ENCODE results near the gene SH3GL3. TPM values are rescaled to one million over a fixed set of nuclear protein-coding genes. Genes with fewer than 3 reads are reported as not detected.

Gene SH3GL3
- total and polyA plus RNA-seq, 2 of the 4 experiments (the other 2 are of a cell fraction), result not detected

DNA sequence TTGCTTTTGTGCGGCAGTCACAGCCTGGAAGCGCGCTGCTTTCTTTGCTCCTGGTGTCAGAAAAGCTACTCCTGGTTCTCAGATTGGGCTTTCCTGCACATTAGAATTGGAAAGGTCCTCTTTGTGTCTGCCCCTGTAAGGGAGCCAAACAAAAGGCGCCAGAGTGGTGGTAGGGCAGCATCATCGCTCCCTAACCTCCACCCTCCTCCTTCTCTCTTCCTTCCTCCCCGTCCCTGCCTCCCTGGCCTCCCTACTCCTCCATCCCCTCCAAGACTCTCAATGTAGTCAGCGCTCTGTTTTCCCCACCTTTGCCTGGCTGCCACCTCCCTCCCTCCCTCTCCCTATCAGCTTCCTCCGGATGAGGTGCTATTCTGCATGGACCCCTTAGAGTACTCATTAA lies 65.3 kb downstream of the SH3GL3 start:
- Histone ChIP-seq H4K91ac (ENCODE audit: insufficient read depth, low read depth, low read length) (no peak overlapping the region), H3K23ac (ENCODE audit: low read depth, low read length) (no peak overlapping the region), H3K18ac (ENCODE audit: low read depth, low read length) (no peak overlapping the region), H3K4me3 (ENCODE audit: insufficient read depth, low read depth, low read length) (no peak overlapping the region), H3K9me3 (ENCODE audit: control insufficient read depth, insufficient read depth, low read length) (no peaks in the 10 kb centered on the region), H3K4me2 (ENCODE audit: low read depth, low read length) (no peak overlapping the region), H2BK5ac (ENCODE audit: low read depth, low read length, poor library complexity, severe bottlenecking) (no peak overlapping the region), H3K9ac (ENCODE audit: low read depth, low read length) (no peak overlapping the region), H4K5ac (ENCODE audit: low read depth, low read length) (no peak overlapping the region), H2BK20ac (ENCODE audit: low read depth, low read length) (no peak overlapping the region), H2BK120ac (ENCODE audit: low read depth, low read length) (no peak overlapping the region), H3K14ac (replicated peaks; ENCODE audit: low read depth, low read length) (no peak overlapping the region), H3K27me3 (ENCODE audit: control insufficient read depth, insufficient read depth, low read length) (no peaks in the 10 kb centered on the region), H4K20me1 (ENCODE audit: insufficient read depth, low read length) (no peaks in the 10 kb centered on the region), H4K8ac (ENCODE audit: low read depth in 2 of 2, low read length in 2 of 2) (no peak overlapping the region), H2AK9ac (replicated peaks; ENCODE audit: low read depth, low read length, poor library complexity) (no peak overlapping the region), H3K4ac (ENCODE audit: low read depth, low read length) (no peak overlapping the region), H3K9me1 (ENCODE audit: insufficient read depth, low read length) (no peaks in the 10 kb centered on the region), H2AK5ac (ENCODE audit: low read depth, low read length) (no peak overlapping the region), H3K79me1 (ENCODE audit: low read depth in 1 of 2, low read length in 2 of 2) (no peaks in the 10 kb centered on the region), H2AFZ (replicated peaks; ENCODE audit: low read length, poor library complexity) (no peak overlapping the region), H3K4me1 (ENCODE audit: control insufficient read depth, insufficient read depth, low read length) (no peaks in the 10 kb centered on the region), H3K56ac (ENCODE audit: extremely low read depth, insufficient read depth, low read length) (no peak overlapping the region), H3K27ac (ENCODE audit: insufficient read depth, low read length) (no peak overlapping the region), H2BK15ac (ENCODE audit: low read depth, low read length) (no peak overlapping the region), H3K36me3 (ENCODE audit: control insufficient read depth, insufficient read depth, low read length) (no peaks in the 10 kb centered on the region)
- ATAC-seq (ENCODE audit: low read depth) (no peak), DNase-seq (no peak)
- ChIA-PET POLR2A (ENCODE audit: unreplicated experiment) (no interaction called here), CTCF (no interaction called here)
- no CpG with 5 or more reads among the region's 8 CpGs for WGBS, 2 experiments (ENCODE audit: extremely low coverage in 2 of 2, insufficient read length in 1 of 2)
- TF ChIP-seq MXI1 (IDR thresholded peaks at IDR 0.05; ENCODE audit: borderline replicate concordance, low read depth, low read length), result no peak
- TF ChIP-seq SMC3 (IDR thresholded peaks at IDR 0.05; ENCODE audit: low read depth, low read length), result no peak
- TF ChIP-seq BHLHE40 (IDR thresholded peaks at IDR 0.05; ENCODE audit: low read depth, low read length), result no peak
- no peak for TF ChIP-seq NFE2L2 (IDR thresholded peaks at IDR 0.05; ENCODE audit: low read depth, low read length)
- no peak for TF ChIP-seq CEBPB (IDR thresholded peaks at IDR 0.05; ENCODE audit: low read depth, low read length)
- no peak for TF ChIP-seq MAFK (IDR thresholded peaks at IDR 0.05; ENCODE audit: low read depth, low read length)
- TF ChIP-seq, protein P1, sequence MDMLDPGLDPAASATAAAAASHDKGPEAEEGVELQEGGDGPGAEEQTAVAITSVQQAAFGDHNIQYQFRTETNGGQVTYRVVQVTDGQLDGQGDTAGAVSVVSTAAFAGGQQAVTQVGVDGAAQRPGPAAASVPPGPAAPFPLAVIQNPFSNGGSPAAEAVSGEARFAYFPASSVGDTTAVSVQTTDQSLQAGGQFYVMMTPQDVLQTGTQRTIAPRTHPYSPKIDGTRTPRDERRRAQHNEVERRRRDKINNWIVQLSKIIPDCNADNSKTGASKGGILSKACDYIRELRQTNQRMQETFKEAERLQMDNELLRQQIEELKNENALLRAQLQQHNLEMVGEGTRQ (IDR thresholded peaks at IDR 0.05; ENCODE audit: low read depth, low read length), result no peak
- no peak for TF ChIP-seq CHD1 (IDR thresholded peaks at IDR 0.05; ENCODE audit: low read depth, low read length)
- TF ChIP-seq FOS (IDR thresholded peaks at IDR 0.05; ENCODE audit: low read depth, low read length), result no peak
- no peak for TF ChIP-seq RCOR1 (IDR thresholded peaks at IDR 0.05; ENCODE audit: insufficient replicate concordance, low read length)
- TF ChIP-seq POLR2A (IDR thresholded peaks at IDR 0.05; ENCODE audit: low read depth, low read length), result no peak
- TF ChIP-seq, protein P2, sequence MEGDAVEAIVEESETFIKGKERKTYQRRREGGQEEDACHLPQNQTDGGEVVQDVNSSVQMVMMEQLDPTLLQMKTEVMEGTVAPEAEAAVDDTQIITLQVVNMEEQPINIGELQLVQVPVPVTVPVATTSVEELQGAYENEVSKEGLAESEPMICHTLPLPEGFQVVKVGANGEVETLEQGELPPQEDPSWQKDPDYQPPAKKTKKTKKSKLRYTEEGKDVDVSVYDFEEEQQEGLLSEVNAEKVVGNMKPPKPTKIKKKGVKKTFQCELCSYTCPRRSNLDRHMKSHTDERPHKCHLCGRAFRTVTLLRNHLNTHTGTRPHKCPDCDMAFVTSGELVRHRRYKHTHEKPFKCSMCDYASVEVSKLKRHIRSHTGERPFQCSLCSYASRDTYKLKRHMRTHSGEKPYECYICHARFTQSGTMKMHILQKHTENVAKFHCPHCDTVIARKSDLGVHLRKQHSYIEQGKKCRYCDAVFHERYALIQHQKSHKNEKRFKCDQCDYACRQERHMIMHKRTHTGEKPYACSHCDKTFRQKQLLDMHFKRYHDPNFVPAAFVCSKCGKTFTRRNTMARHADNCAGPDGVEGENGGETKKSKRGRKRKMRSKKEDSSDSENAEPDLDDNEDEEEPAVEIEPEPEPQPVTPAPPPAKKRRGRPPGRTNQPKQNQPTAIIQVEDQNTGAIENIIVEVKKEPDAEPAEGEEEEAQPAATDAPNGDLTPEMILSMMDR (conservative IDR thresholded peaks at IDR 0.05; ENCODE audit: low read depth, low read length), result no peak
- no peak for TF ChIP-seq RAD21 (IDR thresholded peaks at IDR 0.05; ENCODE audit: low read length)
- TF ChIP-seq, protein P3, sequence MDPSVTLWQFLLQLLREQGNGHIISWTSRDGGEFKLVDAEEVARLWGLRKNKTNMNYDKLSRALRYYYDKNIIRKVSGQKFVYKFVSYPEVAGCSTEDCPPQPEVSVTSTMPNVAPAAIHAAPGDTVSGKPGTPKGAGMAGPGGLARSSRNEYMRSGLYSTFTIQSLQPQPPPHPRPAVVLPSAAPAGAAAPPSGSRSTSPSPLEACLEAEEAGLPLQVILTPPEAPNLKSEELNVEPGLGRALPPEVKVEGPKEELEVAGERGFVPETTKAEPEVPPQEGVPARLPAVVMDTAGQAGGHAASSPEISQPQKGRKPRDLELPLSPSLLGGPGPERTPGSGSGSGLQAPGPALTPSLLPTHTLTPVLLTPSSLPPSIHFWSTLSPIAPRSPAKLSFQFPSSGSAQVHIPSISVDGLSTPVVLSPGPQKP (IDR thresholded peaks at IDR 0.05; ENCODE audit: borderline replicate concordance, low read depth, low read length), result no peak
- TF ChIP-seq RFX5 (IDR thresholded peaks at IDR 0.05; ENCODE audit: low read depth, low read length), result no peak
- dilution Hi-C loops (cut with HindIII; ENCODE audit: low sequenced_read_pairs, unreplicated experiment) (no loop called here), in situ Hi-C loops (cut with MboI; ENCODE audit: low sequenced_read_pairs) (no loop called here), intact Hi-C loops (cut with micrococcal nuclease) (no loop called here)
- BruUV-seq (replicated peaks), result no TSS peak
